Head of caudate nucleus (tissue), 42 donors: ENCODE measurements around the gene HGF.
"Not testable (repeated sequence)": the region's sequence is repeated elsewhere in the genome, so short reads cannot be mapped to it uniquely, and the experiment has no call there.

Experiments used
- DNase-seq, 42 donors: peaks; one replicate each; pipeline versions ENCODE4 v3.0.0 to v3.0.0-alpha.2; 2020 to 2021; ENCODE audit warnings: mixed read lengths in 7 of 42
- intact Hi-C: fragments of 100-400 bp; cut with DNase I; formaldehyde crosslinking; loops from one replicate; pipeline ENCODE4 v1.15.0; 2022

HGF gene

GRCh38 chr7:81769891-81770727 is at the start of gene HGF:
Gene HGF (minus strand): TSS chr7:81770047. CDS start chr7:81769971, 76 bp downstream.
- intact Hi-C loops, result no loop called here
- DNase-seq, result peak in 40 of 42 donors; percentile 2 to 64 (median 26)

DNA sequence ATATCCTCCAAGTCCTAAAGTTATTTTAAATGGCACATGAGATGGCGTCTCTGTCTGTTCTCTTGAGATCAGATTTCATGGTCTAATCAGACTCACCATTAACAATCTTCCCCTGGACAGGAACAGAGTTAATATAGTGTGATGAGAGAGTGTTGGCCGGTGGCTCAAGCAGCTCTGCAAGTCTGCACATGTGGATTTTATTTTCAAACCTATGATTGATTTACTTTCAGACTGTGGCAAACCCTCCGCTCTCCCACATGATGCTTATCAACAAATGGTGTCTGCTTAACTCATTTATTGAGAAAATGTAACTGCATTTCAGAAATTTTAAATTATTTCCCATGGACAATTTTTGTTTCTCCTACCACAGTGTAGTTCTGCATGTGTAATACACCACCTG is 46.5 kb upstream of the HGF start:
- intact Hi-C loops, result no loop called here
- no peak for DNase-seq

GRCh38 chr7:81812866-81813476 is 43.1 kb upstream of the HGF start:
- intact Hi-C loops, result not testable (repeated sequence)

DNA sequence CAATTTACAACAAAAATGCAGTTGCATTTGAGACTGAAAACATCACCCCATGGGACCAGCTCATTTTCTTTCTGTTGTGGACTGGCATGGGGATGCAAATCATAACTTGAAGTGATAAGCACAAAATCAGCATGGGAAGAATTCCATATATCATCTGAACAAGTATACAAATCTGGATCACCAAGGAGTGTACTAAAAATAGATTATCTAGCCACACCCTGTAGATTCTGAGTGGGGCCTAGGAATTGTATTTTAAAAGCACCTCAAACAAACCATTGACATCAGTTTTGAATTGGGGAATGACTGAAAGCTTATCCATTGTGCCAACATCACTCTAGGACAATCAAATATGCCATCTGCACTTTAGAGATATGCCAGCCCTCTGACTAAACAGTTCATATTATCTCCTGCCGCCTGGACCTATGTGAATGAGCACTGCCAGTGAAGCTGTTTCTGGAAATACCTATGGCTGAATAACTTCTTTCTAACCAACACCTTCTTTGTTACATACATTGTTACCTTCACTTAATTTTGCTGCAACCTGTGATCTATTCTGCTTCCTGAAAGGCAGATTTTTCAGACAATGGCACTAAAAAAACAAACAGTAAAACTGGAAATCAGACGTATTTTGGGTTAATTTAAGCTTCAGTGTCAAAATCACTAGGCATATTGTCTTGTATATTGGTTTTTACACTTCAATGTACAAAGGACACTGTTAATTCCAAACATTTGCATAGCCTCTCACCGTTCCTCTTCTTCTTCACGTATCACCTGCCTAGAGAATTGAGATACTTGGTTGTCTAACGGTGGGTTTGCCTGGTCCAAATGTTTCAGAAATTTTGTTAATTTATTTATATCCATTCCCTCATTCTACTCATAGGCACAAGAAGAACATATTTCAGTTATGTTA is 42.4 kb upstream of the HGF start:
- DNase-seq, result no peak
- intact Hi-C loops, result no loop called here

More at GRCh38 chr7:81812866-81813476, 43.1 kb upstream of the HGF start:
- not testable (repeated sequence) for DNase-seq

- DNase-seq, result no peak
- intact Hi-C loops, result no loop called here
These were observed 40.8 kb upstream of the HGF start for GRCh38 chr7:81810476-81811155.

- DNase-seq, intact Hi-C loops: not testable (repeated sequence)
These were observed 38.5 kb upstream of the HGF start for GRCh38 chr7:81808310-81808709.

- no peak for DNase-seq
- intact Hi-C loops, result no loop called here
These were observed 33.4 kb upstream of the HGF start for GRCh38 chr7:81803267-81803666.

DNA sequence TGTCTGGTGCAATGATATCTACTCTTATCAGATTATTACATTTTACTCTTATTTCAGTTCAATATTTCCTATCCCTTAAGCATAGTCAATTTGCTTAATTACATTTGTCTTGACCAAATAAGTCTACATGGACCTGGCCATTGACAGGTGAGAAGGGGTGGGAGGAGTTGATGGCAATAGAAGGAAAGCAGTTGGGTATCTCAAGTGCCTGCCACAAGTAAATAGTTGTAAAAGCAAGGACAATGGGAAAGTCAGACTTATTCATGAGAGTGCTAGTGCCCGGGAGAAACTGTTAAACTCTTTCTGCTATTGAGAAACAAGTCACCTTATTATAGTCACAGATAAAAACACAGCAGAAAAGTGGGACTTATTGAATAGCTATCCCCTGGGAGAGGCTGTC is 32.4 kb upstream of the HGF start:
- no peak for DNase-seq
- intact Hi-C loops, result no loop called here

DNA sequence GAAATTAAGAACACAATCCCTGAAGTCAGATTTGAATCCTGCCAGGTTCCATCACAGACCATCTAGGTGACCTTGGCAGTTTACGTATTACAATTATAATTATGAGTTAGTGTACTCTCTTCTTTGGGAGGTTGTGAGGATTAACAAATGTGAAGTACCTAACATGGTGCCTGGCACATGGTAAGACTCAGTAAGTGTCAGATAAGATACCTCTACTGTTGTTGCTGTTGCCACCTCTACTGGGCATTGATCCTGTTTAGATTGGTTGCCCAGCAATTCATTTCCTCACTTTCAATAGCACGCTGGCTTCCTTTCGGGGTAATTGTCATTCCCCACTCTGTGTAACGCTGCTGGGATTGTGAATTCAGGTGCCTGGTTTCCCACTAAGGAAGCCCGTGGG is 31.7 kb upstream of the HGF start:
- intact Hi-C loops, result no loop called here
- no peak for DNase-seq

DNA sequence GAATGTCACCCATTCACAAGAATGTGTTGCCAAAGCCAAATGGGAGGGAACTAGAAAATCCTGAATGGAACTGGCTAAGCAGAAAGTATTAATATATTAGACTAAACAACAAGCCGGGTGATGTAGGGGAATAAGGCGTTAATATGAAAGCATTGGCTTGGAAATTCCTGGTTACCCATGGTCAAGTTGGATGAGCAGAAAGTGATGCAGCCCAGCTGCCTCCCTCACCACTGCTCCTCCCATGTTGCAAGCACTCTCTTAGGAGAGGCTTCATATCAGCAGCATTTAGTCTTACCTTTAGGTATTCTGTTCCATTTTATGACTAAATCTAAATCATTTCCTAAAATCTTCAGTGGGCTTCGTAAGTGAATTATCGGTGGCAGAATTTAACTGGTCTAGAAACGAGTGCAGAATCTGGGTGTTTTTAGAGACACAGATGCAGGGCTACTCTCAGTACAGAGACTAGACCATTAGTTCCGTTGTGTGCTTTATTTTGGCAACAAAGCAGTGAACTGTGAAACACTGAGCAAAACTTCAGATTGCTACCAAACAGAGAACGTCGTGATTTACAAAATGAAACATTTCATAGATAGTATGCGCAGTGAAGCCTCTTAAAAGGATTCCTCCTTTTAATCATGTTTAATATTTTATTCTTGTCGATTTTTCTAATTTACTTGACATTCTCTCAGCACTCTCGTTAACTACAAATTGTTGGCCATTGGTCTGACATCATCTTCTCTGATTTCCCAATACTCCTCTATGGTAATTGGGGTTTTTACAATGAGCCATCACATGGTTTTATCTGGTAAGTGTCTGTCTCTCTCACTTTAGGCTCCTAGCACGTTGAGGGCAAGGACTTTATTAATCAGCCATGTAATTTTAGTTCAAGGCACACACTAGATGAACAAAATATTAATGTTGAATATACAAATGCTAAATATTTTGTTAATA is 22.0 kb upstream of the HGF start:
- intact Hi-C loops, result no loop called here
- no peak for DNase-seq

DNA sequence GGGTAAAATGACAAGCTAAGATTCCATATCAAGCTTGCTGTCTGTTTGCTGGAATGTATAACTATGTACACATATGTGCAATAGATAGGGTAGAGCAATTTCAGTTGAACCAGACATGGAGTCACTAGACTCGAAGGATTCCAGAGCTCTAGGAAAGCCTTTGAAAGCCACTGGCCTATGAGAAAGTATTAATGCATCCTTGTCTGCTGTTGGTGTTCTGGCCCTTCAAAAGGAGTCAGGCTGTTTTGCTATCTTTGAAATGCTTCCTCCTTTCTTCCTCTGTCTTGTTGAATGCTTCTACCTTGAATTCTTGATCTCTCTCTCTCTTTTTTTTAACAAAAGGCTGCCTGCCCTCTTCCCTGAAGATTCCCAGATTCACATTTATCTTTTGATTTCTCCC is 20.8 kb upstream of the HGF start:
- DNase-seq, result no peak
- intact Hi-C loops, result no loop called here

DNA sequence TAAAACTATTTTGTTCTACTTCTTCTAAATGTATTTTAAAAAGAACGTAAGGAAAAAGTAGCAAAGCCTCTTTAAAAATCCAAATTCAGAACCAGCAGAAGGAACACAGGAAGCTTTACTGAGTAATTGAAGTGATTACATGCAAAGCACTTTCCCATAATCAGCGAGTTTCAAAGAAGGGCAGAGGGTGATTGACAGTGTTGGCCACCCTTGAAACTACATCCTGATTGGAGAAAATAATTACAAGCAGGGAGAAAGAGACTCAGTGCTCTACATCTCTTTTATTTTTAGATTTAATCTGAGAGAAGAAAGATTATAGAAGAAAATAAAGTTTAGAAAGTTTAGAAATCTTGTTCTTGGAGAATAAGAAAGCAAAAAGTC is 20.3 kb upstream of the HGF start:
- DNase-seq, result no peak
- intact Hi-C loops, result no loop called here

GRCh38 chr7:81789406-81790119 is 19.7 kb upstream of the HGF start:
- intact Hi-C loops, result no loop called here
- no peak for DNase-seq

DNA sequence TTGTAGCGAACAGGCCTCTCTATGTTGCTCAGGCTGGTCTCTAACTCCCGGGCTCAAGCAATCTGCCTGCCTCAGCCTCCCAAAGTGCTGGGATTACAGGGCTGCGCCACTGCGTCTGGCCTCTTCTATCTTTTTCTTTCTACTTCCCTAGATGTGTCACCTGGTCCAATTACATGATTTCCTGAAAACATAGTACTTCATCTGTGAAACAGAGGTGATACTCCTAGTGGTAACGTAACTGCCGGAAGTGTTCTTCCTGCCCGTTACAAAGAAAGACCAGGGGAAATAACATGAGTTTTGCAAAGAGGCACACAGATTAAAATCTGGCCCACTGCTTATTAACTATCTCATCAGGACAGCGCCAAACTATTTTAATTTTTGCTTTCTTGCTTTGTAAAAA is 18.4 kb upstream of the HGF start:
- DNase-seq, result no peak

GRCh38 chr7:81783818-81784217 is 14.0 kb upstream of the HGF start:
- DNase-seq, result no peak
- intact Hi-C loops, result no loop called here

More for the DNA sequence above, 18.4 kb upstream of the HGF start:
- intact Hi-C loops, result no loop called here

DNA sequence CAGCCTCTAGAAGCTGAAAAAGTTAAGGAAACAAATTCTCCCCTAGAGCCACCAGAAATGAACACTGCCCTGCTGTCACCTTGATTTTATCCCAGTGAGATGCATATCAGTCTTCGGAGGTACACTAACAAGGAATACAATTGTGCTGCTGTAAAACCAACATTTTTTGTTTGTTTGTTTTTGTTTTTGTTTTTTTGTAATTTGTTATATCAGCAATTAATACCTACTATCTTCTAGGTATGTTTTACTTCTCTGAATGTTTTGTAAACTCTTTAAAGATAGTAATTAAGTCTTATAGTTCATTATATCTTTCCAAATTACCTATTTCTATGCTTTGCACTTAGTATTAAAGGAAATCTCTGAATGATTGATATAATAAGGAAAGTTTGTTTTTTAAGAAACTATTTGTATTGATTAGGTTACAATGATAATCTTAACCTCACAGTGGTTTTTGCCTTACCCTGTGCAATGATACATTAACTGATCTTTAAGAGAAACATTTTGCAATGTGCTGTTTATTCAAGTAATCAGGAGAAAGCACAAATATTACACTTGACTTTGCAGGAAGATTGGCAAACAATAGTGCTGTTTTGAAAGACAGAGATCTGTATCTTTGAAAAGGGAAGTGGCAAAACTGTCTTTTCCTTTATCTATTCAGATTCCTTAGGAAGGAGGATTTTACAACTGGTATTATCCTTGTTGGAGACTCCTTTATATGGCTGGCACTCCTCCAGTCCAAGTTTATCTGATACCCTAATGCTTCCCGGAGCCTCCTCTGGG is 11.3 kb upstream of the HGF start:
- DNase-seq, result no peak
- intact Hi-C loops, result no loop called here

DNA sequence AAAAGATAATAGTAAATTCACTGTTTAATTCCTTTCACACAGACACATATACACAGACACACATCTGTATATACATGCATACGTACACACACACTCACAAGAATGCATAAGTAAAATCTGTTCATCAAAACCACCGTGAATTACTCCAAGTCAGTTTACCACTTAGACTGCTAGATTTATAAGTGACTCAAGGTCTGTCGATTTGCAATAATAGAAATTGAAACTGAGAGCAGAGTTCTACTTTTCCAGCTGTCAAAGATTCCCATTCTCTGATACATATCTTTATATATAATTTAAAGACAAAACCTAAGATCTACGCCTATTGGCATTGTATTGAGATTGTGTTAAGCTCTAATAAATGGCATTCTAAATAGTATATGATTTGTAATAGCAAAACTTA is 9.9 kb upstream of the HGF start:
- DNase-seq, result no peak
- intact Hi-C loops, result no loop called here
